H9 (cell line): ENCODE measurements around the gene FAM149B1. TPM values are rescaled to one million over a fixed set of nuclear protein-coding genes. Genes with fewer than 3 reads are reported as not detected.

ENCODE experiments used
- DNase-seq: peaks from one replicate; pipeline ENCODE4 v3.0.0-alpha.2; 2017
- H2AFZ ChIP-seq: one replicate; pipeline ENCODE4 v1.6.1; 2013; ENCODE audit warnings: mild to moderate bottlenecking, low read length, control low read depth, moderate library complexity
- H2AK5ac ChIP-seq: 2 replicates; pipeline ENCODE4 v1.6.1; 2013; ENCODE audit warnings: low read length, control low read depth, mixed read lengths; ENCODE audit not compliant: insufficient read length
- H2BK120ac ChIP-seq: one replicate; pipeline ENCODE4 v1.6.1; 2013; ENCODE audit warnings: low read depth, mild to moderate bottlenecking, low read length, control low read depth, inconsistent platforms; ENCODE audit not compliant: poor library complexity, severe bottlenecking
- H2BK12ac ChIP-seq: 2 replicates; pipeline ENCODE4 v1.6.1; 2013; ENCODE audit warnings: low read length, control low read depth, mixed read lengths, low read depth; ENCODE audit not compliant: insufficient read length
- H2BK15ac ChIP-seq: 2 replicates; pipeline ENCODE4 v1.6.1; 2013; ENCODE audit warnings: low read depth, low read length, control low read depth
- H2BK20ac ChIP-seq: one replicate; pipeline ENCODE4 v1.6.1; 2013; ENCODE audit warnings: low read depth, mild to moderate bottlenecking, low read length, control low read depth, inconsistent platforms; ENCODE audit not compliant: poor library complexity, severe bottlenecking
- H2BK5ac ChIP-seq: 2 replicates; pipeline ENCODE4 v1.6.1; 2013; ENCODE audit warnings: low read length, control low read depth, mixed read lengths; ENCODE audit not compliant: insufficient read length
- H3K14ac ChIP-seq: 2 replicates; pipeline ENCODE4 v1.6.1; 2013; ENCODE audit warnings: low read length, control low read depth; ENCODE audit not compliant: insufficient read depth
- H3K18ac ChIP-seq: 2 replicates; pipeline ENCODE4 v1.6.1; 2013; ENCODE audit warnings: low read depth, mild to moderate bottlenecking, mixed read lengths, low read length, control low read depth; ENCODE audit not compliant: insufficient read length
- H3K23ac ChIP-seq: 2 replicates; pipeline ENCODE4 v1.6.1; 2013; ENCODE audit warnings: low read length, control low read depth, mixed read lengths, low read depth; ENCODE audit not compliant: insufficient read length
- H3K23me2 ChIP-seq: 2 replicates; pipeline ENCODE4 v1.6.1; 2013; ENCODE audit warnings: low read depth, mild to moderate bottlenecking, mixed read lengths, low read length, control low read depth; ENCODE audit not compliant: insufficient read length, poor library complexity, severe bottlenecking
- H3K27ac ChIP-seq: 2 replicates; pipeline ENCODE4 v1.5.1; 2013; ENCODE audit warnings: low read length, control low read depth, mixed read lengths, low read depth; ENCODE audit not compliant: insufficient read length
- H3K27me3 ChIP-seq: 2 replicates; pipeline ENCODE4 v1.6.1; 2013; ENCODE audit warnings: low read length, control low read depth, inconsistent platforms; ENCODE audit not compliant: insufficient read depth
- H3K4ac ChIP-seq: 2 replicates; pipeline ENCODE4 v1.6.1; 2013; ENCODE audit warnings: low read depth, mild to moderate bottlenecking, control low read depth, inconsistent platforms, low read length, moderate library complexity
- H3K4me1 ChIP-seq: 2 replicates; pipeline ENCODE4 v1.6.1; 2013; ENCODE audit warnings: low read length, control low read depth, inconsistent platforms; ENCODE audit not compliant: insufficient read depth
- H3K4me2 ChIP-seq: 2 replicates; pipeline ENCODE4 v1.6.1; 2013; ENCODE audit warnings: low read length, control low read depth, mixed read lengths; ENCODE audit not compliant: insufficient read length, insufficient read depth
- H3K56ac ChIP-seq: 2 replicates; pipeline ENCODE4 v1.6.1; 2013; ENCODE audit warnings: low read depth, mild to moderate bottlenecking, mixed read lengths, low read length, control low read depth; ENCODE audit not compliant: insufficient read length
- H3K79me1 ChIP-seq: 2 replicates; pipeline ENCODE4 v1.6.1; 2013; ENCODE audit warnings: low read depth, mild to moderate bottlenecking, moderate library complexity, low read length, control low read depth, inconsistent platforms; ENCODE audit not compliant: insufficient read depth, poor library complexity, severe bottlenecking
- H3K79me2 ChIP-seq: 2 replicates; pipeline ENCODE4 v1.6.1; 2013; ENCODE audit warnings: low read length, control low read depth, inconsistent platforms; ENCODE audit not compliant: insufficient read depth
- H3K9ac ChIP-seq: 2 replicates; pipeline ENCODE4 v1.6.1; 2013; ENCODE audit warnings: low read length, control low read depth, mixed read lengths; ENCODE audit not compliant: insufficient read length; ENCODE audit errors: extremely low read depth
- H3K9me3 ChIP-seq: one replicate; pipeline ENCODE4 v1.6.1; 2013; ENCODE audit warnings: low read depth, low read length, inconsistent platforms; ENCODE audit not compliant: control insufficient read depth
- H3T11ph ChIP-seq: one replicate; pipeline ENCODE4 v1.6.1; 2013; ENCODE audit warnings: mild to moderate bottlenecking, low read length, control low read depth, inconsistent platforms
- H4K20me1 ChIP-seq: one replicate; pipeline ENCODE4 v1.6.1; 2013; ENCODE audit not compliant: control insufficient read depth, insufficient read length, insufficient read depth
- H4K5ac ChIP-seq: 2 replicates; pipeline ENCODE4 v1.6.1; 2013; ENCODE audit warnings: low read depth, mild to moderate bottlenecking, mixed read lengths, low read length, control low read depth; ENCODE audit not compliant: insufficient read length
- H4K8ac ChIP-seq: replicated peaks from 2 replicates; pipeline ENCODE4 v1.6.1; 2013; ENCODE audit warnings: low read length, control low read depth, mixed read lengths, low read depth; ENCODE audit not compliant: insufficient read length
- H4K91ac ChIP-seq: 2 replicates; pipeline ENCODE4 v1.6.1; 2013; ENCODE audit warnings: low read depth, mild to moderate bottlenecking, moderate library complexity, mixed read lengths, low read length, control low read depth; ENCODE audit not compliant: insufficient read length
- H3K27ac Mint-ChIP-seq, 3 experiments: 2 replicates in 2 of 3; 3 replicates in 1 of 3; pipeline ENCODE4 v1.8.0; 2020 to 2021; ENCODE audit warnings: mixed read lengths in 3 of 3, mild to moderate bottlenecking in 1 of 3, moderate library complexity in 1 of 3
- H3K27me3 Mint-ChIP-seq: 2 replicates; pipeline ENCODE4 v1.8.0; 2021; ENCODE audit warnings: low read depth, mild to moderate bottlenecking, moderate library complexity, mixed read lengths
- H3K36me3 Mint-ChIP-seq, 3 experiments: 2 replicates in 2 of 3; 3 replicates in 1 of 3; pipeline ENCODE4 v1.8.0; 2020 to 2021; ENCODE audit warnings: low read depth in 3 of 3, mixed read lengths in 3 of 3; ENCODE audit not compliant: insufficient read depth in 1 of 3
- H3K4me1 Mint-ChIP-seq, 2 experiments: 2 replicates each; pipeline ENCODE4 v1.8.0; 2020; ENCODE audit warnings: mixed read lengths in 2 of 2
- H3K4me3 Mint-ChIP-seq, 2 experiments: 2 replicates in 1 of 2; 3 replicates in 1 of 2; pipeline ENCODE4 v1.8.0; 2020 to 2021; ENCODE audit warnings: mild to moderate bottlenecking in 2 of 2, mixed read lengths in 2 of 2, moderate library complexity in 1 of 2
- H3K9me3 Mint-ChIP-seq, 2 experiments: 2 replicates in 1 of 2; 3 replicates in 1 of 2; pipeline ENCODE4 v1.8.0; 2020; ENCODE audit warnings: mild to moderate bottlenecking in 2 of 2, mixed read lengths in 2 of 2, moderate library complexity in 1 of 2
- CTCF ChIP-seq: fragments of 200-600 bp; sonication (generic); conservative IDR thresholded peaks from 3 replicates; pipeline ENCODE4 v1.8.0; 2021; ENCODE audit warnings: antibody characterized with exemption, mild to moderate bottlenecking
- WGBS: extraction: QIAGEN DNeasy Blood & Tissue Kit; methylation state at CpG from one replicate; pipeline ENCODE4 v1.1.7; 2013; ENCODE audit warnings: missing lambda C conversion rate, low lambda C conversion rate, mixed read lengths; ENCODE audit not compliant: insufficient read length; ENCODE audit errors: extremely low coverage; 5-methylcytosine and 5-hydroxymethylcytosine counted together
- total RNA-seq: library from RNA; stranded (reverse); gene quantifications from 2 replicates; pipeline ENCODE4 v1.2.1, GENCODE V29; 2021

FAM149B1 gene
- total RNA-seq, 1 experiment from 2014 or later: 17.9 TPM

DNA sequence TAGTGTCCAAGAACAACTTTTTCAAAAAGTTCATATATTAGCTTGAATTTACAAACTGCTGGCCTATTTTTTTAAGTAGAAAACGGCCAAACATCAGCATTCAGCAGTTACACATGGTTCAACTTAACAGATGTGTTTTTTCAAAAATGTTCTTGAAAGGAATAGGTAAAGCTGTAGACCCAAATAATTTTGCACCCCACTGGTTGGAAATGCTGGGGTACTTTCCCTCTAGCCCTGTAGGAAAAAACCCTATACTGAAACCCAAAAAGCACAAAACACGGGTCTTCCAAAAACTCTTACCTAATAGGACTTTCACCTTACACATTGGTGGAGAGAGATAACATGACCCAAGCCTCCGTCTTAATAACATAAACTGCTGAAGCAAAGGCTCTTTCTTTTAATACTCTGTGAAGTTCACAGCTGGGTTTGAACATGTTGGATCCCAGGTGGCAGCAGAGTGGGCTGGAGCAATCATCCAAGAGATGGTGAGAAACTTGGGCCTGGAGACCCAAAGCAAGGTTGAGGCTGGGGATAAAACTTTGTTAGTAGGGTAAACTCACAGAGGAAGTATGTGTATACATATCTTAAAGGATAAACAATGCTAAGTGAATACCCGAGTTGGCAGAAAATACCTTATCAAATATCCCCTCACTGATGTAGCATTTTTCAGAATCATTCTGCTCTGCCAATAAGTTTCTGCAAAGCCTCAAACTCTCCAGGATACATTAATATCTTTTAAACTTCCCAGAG lies 79.8 kb downstream of the FAM149B1 start:
- no peaks in the 10 kb centered on the region; a peak in 1 of 5 replicates for H3K9me3 Mint-ChIP-seq
- TF ChIP-seq CTCF: no peak
- Histone ChIP-seq H2AK5ac (no peak overlapping the region), H3K27ac (peak overlapping the region; percentile 38), H4K8ac (no peak overlapping the region), H2BK5ac (no peak overlapping the region), H3T11ph (no peak overlapping the region), H3K23ac (no peak overlapping the region), H3K18ac (no peak overlapping the region), H2BK15ac (no peak overlapping the region), H2BK120ac (no peak overlapping the region), H2BK12ac (no peak overlapping the region), H3K9me3 (no peaks in the 10 kb centered on the region), H4K91ac (no peak overlapping the region), H3K4me1 (no peaks in the 10 kb centered on the region), H2AFZ (no peak overlapping the region), H4K5ac (no peak overlapping the region), H3K27me3 (no peaks in the 10 kb centered on the region), H3K23me2 (peaks cover 6% of the 10 kb centered on the region), H3K79me1 (peaks cover 21% of the 10 kb centered on the region), H4K20me1 (no peaks in the 10 kb centered on the region), H3K79me2 (peaks cover 15% of the 10 kb centered on the region; the same call in 1 of the 2 replicates), H3K4ac (no peak overlapping the region), H3K14ac (no peak overlapping the region), H2BK20ac (no peak overlapping the region), H3K4me2 (peak overlapping the region; percentile 48), H3K9ac (peak overlapping the region; percentile 67), H3K56ac (no peak overlapping the region)
- WGBS: no CpG with 5 or more reads among the region's 4 CpGs
- peak overlapping the region; percentile 99 for H3K4me3 Mint-ChIP-seq
- H3K27me3 Mint-ChIP-seq: no peaks in the 10 kb centered on the region
- no peak for DNase-seq
- H3K27ac Mint-ChIP-seq: peak overlapping the region; percentile 96 to 100 (median 99); a peak in 5 of 7 replicates
- peaks cover 53 to 72% (median 60%) of the 10 kb centered on the region in 3 experiments for H3K36me3 Mint-ChIP-seq
- peaks cover 30 to 40% of the 10 kb centered on the region in 2 experiments for H3K4me1 Mint-ChIP-seq
